ENCODE measurements around the gene CCDC85A.

DNA sequence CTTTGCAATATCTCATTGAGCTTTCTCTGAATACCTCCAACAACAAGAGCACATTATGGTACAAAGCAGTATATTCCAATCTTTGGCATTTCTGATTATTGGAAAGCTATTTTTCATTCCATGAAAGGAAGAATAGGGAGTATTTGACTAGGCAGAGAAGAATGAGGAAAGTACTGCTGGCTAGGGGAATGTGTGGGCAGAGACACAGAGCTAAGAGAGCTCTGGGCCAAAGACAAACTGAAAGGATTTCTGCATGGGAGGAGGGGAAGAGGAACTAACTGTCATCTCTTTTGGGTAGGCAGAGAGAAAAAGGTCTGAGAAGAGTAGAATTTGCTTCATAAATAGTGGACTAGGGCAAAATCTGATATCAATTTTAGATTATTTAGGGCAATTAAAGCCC lies 150.8 kb downstream of the CCDC85A start:
- TF ChIP-seq, protein P1, sequence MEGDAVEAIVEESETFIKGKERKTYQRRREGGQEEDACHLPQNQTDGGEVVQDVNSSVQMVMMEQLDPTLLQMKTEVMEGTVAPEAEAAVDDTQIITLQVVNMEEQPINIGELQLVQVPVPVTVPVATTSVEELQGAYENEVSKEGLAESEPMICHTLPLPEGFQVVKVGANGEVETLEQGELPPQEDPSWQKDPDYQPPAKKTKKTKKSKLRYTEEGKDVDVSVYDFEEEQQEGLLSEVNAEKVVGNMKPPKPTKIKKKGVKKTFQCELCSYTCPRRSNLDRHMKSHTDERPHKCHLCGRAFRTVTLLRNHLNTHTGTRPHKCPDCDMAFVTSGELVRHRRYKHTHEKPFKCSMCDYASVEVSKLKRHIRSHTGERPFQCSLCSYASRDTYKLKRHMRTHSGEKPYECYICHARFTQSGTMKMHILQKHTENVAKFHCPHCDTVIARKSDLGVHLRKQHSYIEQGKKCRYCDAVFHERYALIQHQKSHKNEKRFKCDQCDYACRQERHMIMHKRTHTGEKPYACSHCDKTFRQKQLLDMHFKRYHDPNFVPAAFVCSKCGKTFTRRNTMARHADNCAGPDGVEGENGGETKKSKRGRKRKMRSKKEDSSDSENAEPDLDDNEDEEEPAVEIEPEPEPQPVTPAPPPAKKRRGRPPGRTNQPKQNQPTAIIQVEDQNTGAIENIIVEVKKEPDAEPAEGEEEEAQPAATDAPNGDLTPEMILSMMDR (IDR thresholded peaks at IDR 0.05 in 8 of 11, conservative IDR thresholded peaks at IDR 0.05 in 3 of 11): no peak
- no peak for TF ChIP-seq POLR2A (IDR thresholded peaks at IDR 0.05)
- TF ChIP-seq POLR2AphosphoS5 (IDR thresholded peaks at IDR 0.05): no peak

Measured in spleen (tissue), 7 donors.